ENCODE results near the gene TIAM1. TPM values are rescaled to one million over a fixed set of nuclear protein-coding genes. Genes with fewer than 3 reads are reported as not detected.

The TIAM1 gene
- total and polyA plus RNA-seq, 4 experiments from 2014 or later, result 22.5 to 104 (median 67.4) TPM

- intact Hi-C loops (cut with micrococcal nuclease), result no loop called here
- H3K4me1 Mint-ChIP-seq, result peaks cover 39 to 66% (median 53%) of the 10 kb centered on the region in 4 donors
- POLR2A ChIA-PET (ENCODE audit: partially characterized antibody), result interaction anchor here (1.0 kb wide), 1 partner anchor 46 kb away, joined by 6 read pairs; no protein-coding TSS in a partner anchor
These were observed 208.4 kb downstream of the TIAM1 start for GRCh38 chr21:31135531-31136184.

GRCh38 chr21:31133243-31133830 lies 210.7 kb downstream of the TIAM1 start:
- Mint-ChIP-seq H3K36me3 (peaks cover 58 to 74% of the 10 kb centered on the region in 2 donors), H3K9me3 (peaks cover 0 to 2% (median 0%) of the 10 kb centered on the region in 8 donors), H3K27ac (peak overlapping the region; percentile 9 to 91 (median 85)), H3K4me1 (peaks cover 45 to 76% (median 53%) of the 10 kb centered on the region in 4 donors), H3K4me3 (peak overlapping the region; percentile 66 to 94 (median 87)), H3K27me3 (peaks cover 0 to 1% of the 10 kb centered on the region in 2 donors)
- ChIA-PET POLR2A (ENCODE audit: partially characterized antibody) (interaction anchor here (0.6 to 4.4 kb wide), 19 partner anchors 9 to 425 kb away, joined by 3 to 39 read pairs (median 6); no protein-coding TSS in a partner anchor), CTCF (ENCODE audit: partially characterized antibody) (interaction anchor here (0.9 to 3.3 kb wide), 14 partner anchors 10 to 448 kb away, joined by 3 to 33 read pairs (median 5); no protein-coding TSS in a partner anchor)
- no peaks in the 10 kb centered on the region for H3K27me3 ChIP-seq (ENCODE audit: insufficient read depth, low read length)
- peak overlapping the region; percentile 14 to 29 for H3K4me3 ChIP-seq (ENCODE audit: low read length in 2 of 2)
- peaks cover 30% of the 10 kb centered on the region for H3K36me3 ChIP-seq (ENCODE audit: insufficient read depth, low read length)
- H3K27ac ChIP-seq (ENCODE audit: low read depth, low read length), result peak overlapping the region; percentile 29
- H3K4me1 ChIP-seq (ENCODE audit: insufficient read depth, low read length), result peaks cover 47% of the 10 kb centered on the region
- intact Hi-C loops (cut with micrococcal nuclease), result loop anchor here (1.0 to 5.0 kb wide), 5 partner anchors 17 to 525 kb away; partner anchors contain the start of gene SOD1
- DNase-seq, result peak in 1 of 5 donors; percentile 43
- no peaks in the 10 kb centered on the region for H3K9me3 ChIP-seq (ENCODE audit: control insufficient read depth in 1 of 2, low read length in 2 of 2)

More at GRCh38 chr21:31135531-31136184, 208.4 kb downstream of the TIAM1 start:
- no peak overlapping the region for H3K4me3 ChIP-seq (ENCODE audit: low read length in 2 of 2)
- DNase-seq, result no peak
- CTCF ChIA-PET (ENCODE audit: partially characterized antibody), result interaction anchor here (0.8 to 1.5 kb wide), 5 partner anchors 9 to 47 kb away, joined by 3 to 4 read pairs (median 4); no protein-coding TSS in a partner anchor
- Mint-ChIP-seq H3K9me3 (no peaks in the 10 kb centered on the region), H3K4me3 (no peak overlapping the region), H3K27ac (no peak overlapping the region), H3K36me3 (peaks cover 52 to 73% of the 10 kb centered on the region in 2 donors), H3K27me3 (peaks cover 0 to under 1% of the 10 kb centered on the region in 2 donors)
- no peak overlapping the region for H3K27ac ChIP-seq (ENCODE audit: low read depth, low read length)
- H3K27me3 ChIP-seq (ENCODE audit: insufficient read depth, low read length), result no peaks in the 10 kb centered on the region
- H3K9me3 ChIP-seq (ENCODE audit: control insufficient read depth in 1 of 2, low read length in 2 of 2), result no peaks in the 10 kb centered on the region
- H3K36me3 ChIP-seq (ENCODE audit: insufficient read depth, low read length), result peaks cover 12% of the 10 kb centered on the region
- peaks cover 45% of the 10 kb centered on the region for H3K4me1 ChIP-seq (ENCODE audit: insufficient read depth, low read length)

- peaks cover 0 to 2% (median 0%) of the 10 kb centered on the region in 8 donors for H3K9me3 Mint-ChIP-seq
- Histone ChIP-seq H3K27me3 (ENCODE audit: insufficient read depth, low read length) (no peaks in the 10 kb centered on the region), H3K9me3 (ENCODE audit: control insufficient read depth in 1 of 2, low read length in 2 of 2) (no peaks in the 10 kb centered on the region), H3K4me1 (ENCODE audit: insufficient read depth, low read length) (peaks cover 47% of the 10 kb centered on the region), H3K36me3 (ENCODE audit: insufficient read depth, low read length) (peaks cover 36% of the 10 kb centered on the region), H3K27ac (ENCODE audit: low read depth, low read length) (peak overlapping the region; percentile 29), H3K4me3 (ENCODE audit: low read length in 2 of 2) (peak overlapping the region in 1 of 2 donors; percentile 56)
- H3K27me3 Mint-ChIP-seq, result peaks cover 0 to 1% of the 10 kb centered on the region in 2 donors
- H3K4me3 Mint-ChIP-seq, result peak overlapping the region; percentile 66 to 94 (median 87)
- ChIA-PET POLR2A (ENCODE audit: partially characterized antibody) (interaction anchor here (0.6 to 4.4 kb wide), 21 partner anchors 8 to 426 kb away, joined by 3 to 39 read pairs (median 5); no protein-coding TSS in a partner anchor), CTCF (ENCODE audit: partially characterized antibody) (interaction anchor here (0.9 to 3.3 kb wide), 16 partner anchors 11 to 448 kb away, joined by 3 to 33 read pairs (median 4); no protein-coding TSS in a partner anchor)
- H3K36me3 Mint-ChIP-seq, result peaks cover 59 to 76% of the 10 kb centered on the region in 2 donors
- intact Hi-C loops (cut with micrococcal nuclease), result loop anchor here (1.0 to 5.0 kb wide), 5 partner anchors 16 to 526 kb away; partner anchors contain the start of gene SOD1
- H3K4me1 Mint-ChIP-seq, result peaks cover 45 to 72% (median 53%) of the 10 kb centered on the region in 4 donors
- peak; percentile 83 to 93 (median 91) for DNase-seq
- peak overlapping the region; percentile 85 to 95 (median 88) for H3K27ac Mint-ChIP-seq
These were observed 211.4 kb downstream of the TIAM1 start for GRCh38 chr21:31132574-31133242.

GRCh38 chr21:31130821-31131220 lies 213.2 kb downstream of the TIAM1 start:
- Mint-ChIP-seq H3K36me3 (peaks cover 54 to 68% of the 10 kb centered on the region in 2 donors), H3K4me1 (peaks cover 45 to 60% (median 54%) of the 10 kb centered on the region in 4 donors), H3K27ac (peak overlapping the region in 1 of 7 donors; percentile 85), H3K9me3 (peaks cover 0 to 2% (median 0%) of the 10 kb centered on the region in 8 donors), H3K4me3 (no peak overlapping the region), H3K27me3 (peaks cover 0 to 1% of the 10 kb centered on the region in 2 donors)
- no peak for DNase-seq
- Histone ChIP-seq H3K27ac (ENCODE audit: low read depth, low read length) (no peak overlapping the region), H3K4me3 (ENCODE audit: low read length in 2 of 2) (no peak overlapping the region), H3K27me3 (ENCODE audit: insufficient read depth, low read length) (no peaks in the 10 kb centered on the region), H3K36me3 (ENCODE audit: insufficient read depth, low read length) (peaks cover 39% of the 10 kb centered on the region), H3K9me3 (ENCODE audit: control insufficient read depth in 1 of 2, low read length in 2 of 2) (no peaks in the 10 kb centered on the region), H3K4me1 (ENCODE audit: insufficient read depth, low read length) (peaks cover 47% of the 10 kb centered on the region)
- ChIA-PET POLR2A (ENCODE audit: partially characterized antibody) (interaction anchor here (1.0 to 4.4 kb wide), 3 partner anchors 27 to 56 kb away, joined by 3 to 39 read pairs (median 19); no protein-coding TSS in a partner anchor), CTCF (ENCODE audit: partially characterized antibody) (interaction anchor here (3.2 kb wide), 1 partner anchor 52 kb away, joined by 33 read pairs; no protein-coding TSS in a partner anchor)
- intact Hi-C loops (cut with micrococcal nuclease), result loop anchor here (5.0 kb wide), 1 partner anchor 34 kb away; no protein-coding TSS in a partner anchor

GRCh38 chr21:31128234-31128633 lies 215.8 kb downstream of the TIAM1 start:
- peaks cover 0 to 2% (median 0%) of the 10 kb centered on the region in 8 donors for H3K9me3 Mint-ChIP-seq
- H3K36me3 Mint-ChIP-seq, result peaks cover 53 to 77% of the 10 kb centered on the region in 2 donors
- intact Hi-C loops (cut with micrococcal nuclease), result no loop called here
- Histone ChIP-seq H3K4me3 (ENCODE audit: low read length in 2 of 2) (no peak overlapping the region), H3K27ac (ENCODE audit: low read depth, low read length) (no peak overlapping the region), H3K27me3 (ENCODE audit: insufficient read depth, low read length) (no peaks in the 10 kb centered on the region), H3K36me3 (ENCODE audit: insufficient read depth, low read length) (peaks cover 62% of the 10 kb centered on the region), H3K9me3 (ENCODE audit: control insufficient read depth in 1 of 2, low read length in 2 of 2) (no peaks in the 10 kb centered on the region), H3K4me1 (ENCODE audit: insufficient read depth, low read length) (peaks cover 27% of the 10 kb centered on the region)
- H3K4me1 Mint-ChIP-seq, result peaks cover 30 to 36% (median 33%) of the 10 kb centered on the region in 4 donors
- H3K27ac Mint-ChIP-seq, result no peak overlapping the region
- peaks cover 0 to 1% of the 10 kb centered on the region in 2 donors for H3K27me3 Mint-ChIP-seq
- no peak for DNase-seq
- ChIA-PET CTCF (ENCODE audit: partially characterized antibody) (interaction anchor here (1.1 to 1.6 kb wide), 2 partner anchors 11 to 20 kb away, joined by 3 read pairs; no protein-coding TSS in a partner anchor), POLR2A (ENCODE audit: partially characterized antibody) (interaction anchor here (0.7 kb wide), 1 partner anchor 54 kb away, joined by 3 read pairs; no protein-coding TSS in a partner anchor)
- H3K4me3 Mint-ChIP-seq, result no peak overlapping the region

- peaks cover 72 to 78% of the 10 kb centered on the region in 2 donors for H3K36me3 Mint-ChIP-seq
- no peaks in the 10 kb centered on the region for H3K9me3 Mint-ChIP-seq
- H3K4me3 ChIP-seq (ENCODE audit: low read length in 2 of 2), result no peak overlapping the region
- no peak overlapping the region for H3K27ac ChIP-seq (ENCODE audit: low read depth, low read length)
- no peaks in the 10 kb centered on the region for H3K27me3 Mint-ChIP-seq
- H3K27ac Mint-ChIP-seq, result no peak overlapping the region
- H3K4me3 Mint-ChIP-seq, result no peak overlapping the region
- H3K4me1 Mint-ChIP-seq, result peaks cover 0 to 2% (median 0%) of the 10 kb centered on the region in 4 donors
- POLR2A ChIA-PET (ENCODE audit: partially characterized antibody), result interaction anchor here (0.9 kb wide), 1 partner anchor 9 kb away, joined by 6 read pairs; no protein-coding TSS in a partner anchor
- CTCF ChIA-PET (ENCODE audit: partially characterized antibody), result interaction anchor here (1.2 kb wide), 1 partner anchor 19 kb away, joined by 3 read pairs; no protein-coding TSS in a partner anchor
- H3K4me1 ChIP-seq (ENCODE audit: insufficient read depth, low read length), result no peaks in the 10 kb centered on the region
- no peak for DNase-seq
- no peaks in the 10 kb centered on the region for H3K9me3 ChIP-seq (ENCODE audit: control insufficient read depth in 1 of 2, low read length in 2 of 2)
- no peaks in the 10 kb centered on the region for H3K27me3 ChIP-seq (ENCODE audit: insufficient read depth, low read length)
- intact Hi-C loops (cut with micrococcal nuclease), result no loop called here
- peaks cover 73% of the 10 kb centered on the region for H3K36me3 ChIP-seq (ENCODE audit: insufficient read depth, low read length)
These were observed 220.1 kb downstream of the TIAM1 start for GRCh38 chr21:31124010-31124409.

All from CD4-positive, alpha-beta memory T cell (primary cell).